Hematopoietic multipotent progenitor cell (in vitro differentiated cells): ENCODE data around the gene AP5Z1. TPM values are rescaled to one million over a fixed set of nuclear protein-coding genes. Genes with fewer than 3 reads are reported as not detected.
"Not testable (repeated sequence)": the region's sequence is repeated elsewhere in the genome, so short reads cannot be mapped to it uniquely, and the experiment has no call there.

ENCODE experiments used
- DNase-seq, 3 donors: peaks; one replicate each; pipeline ENCODE4 v3.0.0-alpha.2; 2011 to 2015; ENCODE audit warnings: low read depth in 2 of 3, low spot score in 2 of 3
- total RNA-seq: library from RNA; depleted of rRNA; stranded (reverse); fragments of >200 nt; gene quantifications from one replicate; pipeline ENCODE4 v1.2.3, GENCODE V29; 2012

The AP5Z1 gene
- total RNA-seq, 1 donor = 53.3 TPM

DNA sequence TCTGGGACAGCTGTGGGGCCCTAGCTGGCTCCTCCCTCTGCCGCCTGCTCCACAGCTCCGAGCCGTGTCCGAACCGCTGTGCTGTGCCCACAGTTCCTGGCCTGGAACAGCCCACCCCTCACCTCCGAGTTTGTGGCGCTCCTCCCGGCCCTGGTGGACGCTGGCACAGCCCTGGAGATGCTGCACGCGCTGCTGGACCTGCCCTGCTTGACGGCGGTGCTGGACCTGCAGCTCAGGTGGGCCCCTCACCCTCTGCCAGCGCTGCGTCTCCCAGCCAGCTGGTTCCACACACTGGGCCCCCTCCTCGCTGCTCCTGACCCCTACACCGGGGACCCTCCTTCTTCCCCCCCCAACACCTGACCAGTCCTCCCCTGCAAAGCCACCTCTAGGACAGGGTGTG lies 12.1 kb downstream of the AP5Z1 start:
- no peak for DNase-seq

DNA sequence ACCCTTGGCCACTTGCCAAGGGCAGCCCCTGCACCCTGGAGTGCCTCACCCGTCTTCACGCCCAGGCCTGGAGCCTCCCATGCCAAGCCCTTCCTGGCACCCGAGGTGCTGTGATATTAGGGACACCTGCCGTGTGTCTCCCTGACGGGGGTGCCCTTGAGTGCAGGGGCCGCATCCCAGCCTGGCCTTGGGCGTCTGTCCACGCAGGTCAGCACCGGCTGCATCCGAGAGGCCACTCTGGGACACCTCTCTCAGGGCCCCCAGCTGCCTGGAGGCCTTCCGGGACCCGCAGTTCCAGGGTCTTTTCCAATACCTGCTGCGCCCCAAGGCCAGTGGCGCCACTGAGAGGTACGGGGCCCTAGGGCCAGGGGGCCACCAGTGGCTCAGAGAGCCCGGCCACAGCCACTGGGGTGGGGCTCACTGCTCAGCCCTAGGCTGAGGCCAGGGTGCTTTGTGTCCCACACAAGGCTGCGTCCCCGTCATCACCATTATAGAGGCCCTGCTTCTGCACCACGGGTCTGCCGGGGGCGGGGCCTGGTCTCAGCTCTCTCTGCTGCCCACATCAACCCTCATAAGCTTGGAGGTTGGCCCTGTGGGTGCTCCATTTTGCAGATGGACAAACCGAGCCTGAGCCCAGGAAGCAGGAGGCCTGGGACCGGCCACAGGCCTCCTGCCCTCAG lies 12.7 kb downstream of the AP5Z1 start:
- DNase-seq = no peak

DNA sequence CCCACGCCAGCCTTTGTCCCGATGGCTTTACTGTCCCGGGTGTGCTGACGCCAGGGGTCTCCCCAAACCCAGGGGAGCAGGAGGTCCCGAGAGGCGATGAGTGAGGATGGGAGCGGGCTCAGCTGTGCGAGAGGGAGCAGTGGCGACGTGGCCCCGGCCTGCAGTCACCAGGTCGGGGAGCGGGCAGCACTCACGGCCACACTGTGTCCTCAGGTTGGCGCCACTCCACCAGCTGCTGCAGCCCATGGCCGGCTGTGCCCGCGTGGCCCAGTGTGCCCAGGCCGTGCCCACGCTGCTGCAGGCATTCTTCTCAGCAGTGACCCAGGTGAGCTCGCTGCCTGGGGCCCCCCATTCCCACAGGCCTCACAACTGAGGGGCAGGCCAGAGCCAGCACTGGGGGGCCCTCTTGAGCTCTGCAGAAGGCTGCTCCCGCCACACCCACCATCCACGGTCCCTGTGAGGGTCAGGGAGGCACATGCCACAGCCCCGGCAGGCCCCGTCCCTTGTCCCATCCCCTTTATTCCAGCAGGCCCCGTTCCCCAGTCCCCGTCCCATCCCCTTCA lies 13.3 kb downstream of the AP5Z1 start:
- DNase-seq = no peak

DNA sequence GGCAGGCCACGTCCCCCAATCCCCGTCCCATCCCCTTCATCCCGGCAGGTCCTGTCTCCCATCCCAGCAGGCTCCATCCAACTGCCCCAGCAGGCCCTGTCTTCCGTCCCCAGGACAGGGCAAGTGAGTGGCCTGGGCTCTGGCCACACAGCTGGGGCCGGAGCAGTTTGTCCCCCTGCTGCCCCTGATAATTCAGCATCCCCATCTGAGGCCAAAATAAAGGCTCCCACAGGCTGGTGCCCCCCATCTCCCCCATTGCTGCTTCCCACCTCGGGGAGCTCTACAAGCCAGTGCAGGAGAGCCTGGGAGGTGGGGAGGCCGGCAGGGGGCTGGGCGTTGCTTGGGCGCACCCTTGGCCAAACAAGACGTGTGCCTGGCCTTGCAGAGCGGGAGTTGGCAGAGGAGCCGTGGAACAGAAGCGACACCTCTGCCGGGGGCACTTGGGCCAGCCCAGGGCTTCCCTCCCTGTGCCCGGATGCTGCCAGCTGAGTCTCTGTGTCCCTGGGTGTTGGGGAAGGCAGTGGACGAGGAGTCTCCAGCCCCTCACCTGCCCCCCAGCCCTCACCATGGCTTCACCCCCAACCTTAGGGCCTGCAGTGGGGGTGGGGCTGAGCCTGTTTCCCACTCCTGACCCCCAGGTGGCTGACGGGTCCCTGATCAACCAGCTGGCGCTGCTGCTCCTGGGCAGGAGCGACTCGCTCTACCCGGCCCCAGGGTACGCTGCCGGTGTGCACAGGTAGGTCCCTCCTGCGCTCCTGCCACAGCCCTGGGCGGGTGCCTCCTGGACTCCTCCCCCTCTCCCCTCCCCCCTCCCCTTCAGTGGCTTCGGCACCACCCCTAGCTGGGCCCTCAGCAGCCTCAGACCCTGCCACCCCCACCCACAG lies 14.0 kb downstream of the AP5Z1 start:
- DNase-seq = no peak

DNA sequence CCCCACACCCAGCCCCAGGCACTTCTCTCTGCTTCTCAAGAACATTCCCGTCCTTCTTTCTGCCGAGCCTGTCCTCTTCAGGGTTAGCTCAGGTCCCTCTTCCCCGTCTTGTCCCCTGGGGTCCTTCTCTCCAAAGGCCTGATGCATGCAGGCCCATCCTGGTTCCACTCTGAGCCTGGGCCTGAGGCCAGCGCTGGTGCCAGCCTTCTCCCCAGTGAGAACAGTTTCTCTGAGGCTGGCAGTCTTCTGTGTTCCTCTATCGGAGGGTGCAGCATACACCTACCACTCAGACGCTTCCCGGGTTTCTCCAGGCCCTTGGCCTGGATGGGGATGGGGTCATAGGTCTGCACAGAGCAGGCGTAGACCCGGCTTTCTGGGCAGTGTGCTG lies 14.6 kb downstream of the AP5Z1 start:
- no peak for DNase-seq

DNA sequence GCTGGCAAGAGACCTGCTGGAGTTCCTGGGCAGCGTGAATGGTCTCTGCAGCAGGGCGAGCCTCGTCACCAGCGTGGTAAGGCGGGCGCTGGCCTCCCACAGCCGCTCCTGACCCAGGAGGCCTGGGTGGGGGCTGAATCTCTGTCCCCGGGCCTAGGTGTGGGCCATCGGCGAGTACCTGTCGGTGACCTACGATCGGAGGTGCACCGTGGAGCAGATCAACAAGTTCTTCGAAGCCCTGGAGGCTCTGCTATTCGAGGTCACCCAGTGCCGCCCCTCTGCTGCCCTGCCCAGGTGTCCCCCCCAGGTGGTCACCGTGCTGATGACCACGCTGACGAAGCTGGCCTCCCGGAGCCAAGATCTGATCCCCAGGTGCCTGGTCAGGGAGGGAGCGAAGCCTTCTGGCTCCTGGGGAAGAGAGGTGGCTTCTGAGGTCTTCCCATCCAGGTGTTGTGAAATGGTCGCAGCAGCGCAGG lies 15.1 kb downstream of the AP5Z1 start:
- DNase-seq = no peak

DNA sequence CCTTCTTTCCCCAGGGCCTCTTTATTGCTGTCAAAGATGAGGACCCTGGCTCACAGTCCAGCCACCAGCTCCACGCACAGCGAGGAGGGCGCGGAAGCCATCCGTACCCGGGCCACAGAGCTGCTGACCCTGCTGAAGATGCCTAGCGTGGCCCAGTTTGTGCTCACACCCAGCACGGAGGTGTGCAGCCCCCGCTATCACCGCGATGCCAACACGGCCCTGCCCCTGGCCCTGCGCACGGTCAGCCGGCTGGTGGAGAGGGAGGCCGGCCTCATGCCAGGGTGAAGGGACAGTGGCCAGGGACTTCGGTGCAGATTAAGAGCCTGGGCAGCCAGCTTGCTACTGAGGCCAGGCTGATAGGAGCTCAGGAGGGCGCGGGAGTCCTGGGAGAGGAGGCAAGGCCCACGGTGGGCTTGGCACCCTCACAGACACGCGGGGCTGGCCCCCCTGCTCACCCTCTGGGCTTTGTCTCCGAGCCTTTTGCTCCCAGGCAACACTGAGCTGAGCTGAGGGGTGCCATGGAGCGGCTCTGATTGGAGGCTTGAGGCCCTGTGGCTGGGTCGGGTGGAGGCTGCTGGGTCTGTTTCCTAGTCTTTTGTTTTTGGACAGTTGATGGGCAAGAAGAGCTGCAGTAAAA lies 15.8 kb downstream of the AP5Z1 start:
- DNase-seq = no peak

DNA sequence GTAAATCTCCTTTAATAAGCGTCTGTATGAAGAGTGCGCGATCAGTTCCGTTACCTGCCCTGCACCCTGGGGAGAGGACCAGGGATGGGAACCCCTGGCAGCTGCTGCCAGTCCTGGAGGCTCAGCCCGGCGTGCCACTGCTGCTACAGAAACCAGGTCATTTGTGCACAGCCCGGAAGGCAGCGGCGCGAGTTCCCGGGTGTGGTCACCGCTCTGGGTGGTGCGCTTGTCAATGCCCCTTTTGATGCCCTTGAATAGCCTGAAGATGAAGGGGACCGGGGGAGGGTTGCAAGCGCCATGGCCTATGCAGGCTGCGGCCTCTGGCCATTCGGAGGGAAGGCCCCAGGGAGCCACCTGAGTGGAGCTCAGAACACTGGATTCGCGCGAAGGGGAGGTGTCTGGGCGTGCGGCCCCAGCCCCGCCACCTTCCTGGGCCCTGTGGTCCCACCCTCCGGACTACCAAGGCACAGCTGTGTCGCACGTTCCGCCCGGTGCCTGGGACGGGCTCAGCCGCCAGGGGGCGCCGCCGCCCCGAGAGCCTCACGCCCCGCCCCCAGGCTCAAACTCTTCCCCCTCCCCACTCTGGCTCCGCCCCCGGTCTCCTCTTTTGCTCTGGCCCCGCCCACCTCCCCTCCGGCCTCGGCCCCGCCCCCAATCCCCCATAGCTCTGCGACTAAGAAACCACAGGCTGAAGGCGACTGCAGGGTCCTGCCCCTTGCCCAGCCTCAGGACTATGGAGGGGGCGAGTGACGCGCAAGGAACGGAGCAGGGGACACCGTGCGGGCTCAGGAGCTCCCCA lies 16.5 kb downstream of the AP5Z1 start:
- peak; percentile 70 to 89 (median 85) for DNase-seq

DNA sequence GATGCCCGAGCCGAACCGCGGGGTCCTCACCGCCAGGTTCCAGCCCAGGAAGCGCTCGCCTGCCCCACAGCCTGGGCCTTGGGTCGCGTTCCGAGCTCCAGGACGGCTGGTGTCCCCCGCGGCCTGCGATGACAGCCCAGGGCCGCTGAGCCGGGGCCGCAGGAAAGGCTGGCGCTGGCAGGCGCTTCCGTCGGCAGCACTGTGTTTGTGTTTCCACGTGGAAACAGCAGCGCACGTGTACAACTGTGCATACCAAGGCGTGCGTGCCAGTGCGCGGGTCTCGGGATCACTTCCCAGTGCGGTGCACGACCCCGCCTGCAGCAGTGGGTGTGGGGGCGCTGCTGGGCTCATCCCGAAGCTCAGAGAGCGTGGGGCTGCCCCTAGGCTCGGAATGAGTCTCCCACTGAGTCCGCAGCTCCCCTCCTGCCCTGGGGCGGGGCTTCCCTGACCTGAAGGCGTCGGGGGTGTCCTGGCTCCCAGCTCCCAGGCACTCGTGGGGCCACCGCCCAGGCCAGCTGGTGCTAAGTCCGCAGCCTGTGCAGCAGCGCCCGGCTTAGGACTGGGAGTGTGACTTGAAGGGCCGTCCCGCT lies 17.2 kb downstream of the AP5Z1 start:
- DNase-seq = peak in 1 of 3 donors; percentile 69

DNA sequence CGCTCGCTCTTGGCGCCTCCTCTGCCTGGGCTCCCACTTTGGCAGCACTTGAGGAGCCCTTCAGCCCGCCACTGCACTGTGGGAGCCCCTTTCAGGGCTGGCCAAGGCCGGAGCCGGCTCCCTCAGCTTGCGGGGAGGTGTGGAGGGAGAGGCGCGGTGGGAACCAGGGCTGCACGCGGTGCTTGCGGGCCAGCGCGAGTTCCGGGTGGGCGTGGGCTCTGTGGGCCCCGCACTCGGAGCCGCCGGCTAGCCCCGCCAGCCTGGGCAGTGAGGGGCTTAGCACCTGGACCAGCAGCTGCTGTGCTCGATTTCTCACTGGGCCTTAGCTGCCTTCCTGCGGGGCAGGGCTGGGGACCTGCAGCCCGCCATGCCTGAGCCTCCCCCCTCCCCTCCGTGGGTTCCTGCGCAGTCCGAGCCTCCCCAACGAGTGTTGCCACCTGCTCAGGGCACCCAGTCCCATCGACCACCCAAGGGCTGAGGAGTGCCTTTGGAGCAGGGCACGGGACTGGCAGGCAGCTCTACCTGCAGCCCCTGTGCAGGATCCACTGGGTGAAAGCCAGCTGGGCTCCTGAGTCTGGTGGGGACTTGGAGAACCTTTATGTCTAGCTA lies 18.1 kb downstream of the AP5Z1 start:
- DNase-seq = not testable (repeated sequence)

DNA sequence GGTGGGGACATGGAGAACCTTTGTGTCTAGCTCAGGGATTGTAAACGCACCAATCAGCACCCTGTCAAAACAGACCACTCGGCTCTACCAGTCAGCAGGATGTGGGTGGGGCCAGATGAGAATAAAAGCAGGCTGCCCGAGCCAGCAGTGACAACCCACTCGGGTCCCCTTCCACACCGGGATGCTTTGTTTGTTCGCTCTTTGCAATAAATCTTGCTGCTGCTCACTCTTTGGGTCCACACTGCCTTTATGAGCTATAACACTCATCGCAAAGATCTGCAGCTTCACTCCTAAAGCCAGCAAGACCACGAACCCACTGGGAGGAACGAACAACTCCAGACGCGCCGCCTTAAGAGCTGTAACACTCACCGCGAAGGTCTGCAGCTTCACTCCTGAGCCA lies 18.7 kb downstream of the AP5Z1 start:
- not testable (repeated sequence) for DNase-seq

DNA sequence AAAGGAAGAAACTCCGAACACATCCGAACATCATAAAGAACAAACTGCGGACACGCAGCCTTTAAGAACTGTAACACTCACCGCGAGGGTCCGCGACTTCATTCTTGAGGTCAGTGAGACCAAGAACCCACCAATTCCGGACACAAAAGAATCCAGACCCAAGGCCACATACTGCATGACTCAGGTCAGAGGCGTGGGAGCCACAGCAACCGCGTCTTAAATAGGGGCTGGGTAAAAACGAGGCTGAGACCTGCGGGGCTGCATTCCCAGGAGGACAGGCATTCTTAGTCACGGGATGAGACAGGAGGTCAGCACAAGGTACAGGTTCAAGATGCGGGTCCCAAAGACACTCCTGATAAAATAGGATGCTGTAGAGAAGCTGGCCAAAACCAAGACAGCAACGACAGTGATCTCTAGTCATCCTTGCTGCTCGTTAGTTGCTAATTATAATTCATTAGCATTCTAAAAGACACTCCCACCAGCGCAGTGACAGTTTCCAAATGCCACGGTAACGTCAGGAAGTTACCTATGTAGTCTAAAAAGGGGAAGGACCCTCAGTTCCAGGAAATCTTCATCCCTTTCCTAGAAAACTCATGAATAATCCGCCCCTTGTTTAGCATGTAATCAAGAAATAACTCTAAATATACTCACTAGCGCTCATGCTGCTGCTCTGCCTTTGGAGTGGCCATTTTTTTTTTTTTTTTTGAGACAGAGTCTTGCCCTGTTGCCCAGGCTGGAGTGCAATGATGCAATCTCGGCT lies 19.3 kb downstream of the AP5Z1 start:
- DNase-seq = no peak

DNA sequence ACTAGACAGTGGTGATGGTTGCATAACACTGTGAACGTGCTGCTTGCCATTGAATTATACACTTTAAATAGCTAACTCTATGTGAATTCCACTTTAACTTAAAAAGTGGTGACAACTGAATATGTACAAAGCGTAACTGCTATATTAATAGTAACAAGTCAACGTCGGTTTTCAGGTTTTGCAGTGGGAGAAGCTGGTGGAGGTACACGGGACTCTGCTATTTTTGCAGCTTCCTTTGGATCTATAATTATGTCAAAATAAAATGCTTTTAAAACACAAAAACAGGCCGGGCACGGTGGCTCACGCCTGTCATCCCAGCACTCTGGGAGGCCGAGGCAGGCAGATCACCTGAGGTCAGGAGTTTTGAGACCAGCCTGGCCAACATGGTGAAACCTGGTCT lies 21.0 kb downstream of the AP5Z1 start:
- no peak for DNase-seq

DNA sequence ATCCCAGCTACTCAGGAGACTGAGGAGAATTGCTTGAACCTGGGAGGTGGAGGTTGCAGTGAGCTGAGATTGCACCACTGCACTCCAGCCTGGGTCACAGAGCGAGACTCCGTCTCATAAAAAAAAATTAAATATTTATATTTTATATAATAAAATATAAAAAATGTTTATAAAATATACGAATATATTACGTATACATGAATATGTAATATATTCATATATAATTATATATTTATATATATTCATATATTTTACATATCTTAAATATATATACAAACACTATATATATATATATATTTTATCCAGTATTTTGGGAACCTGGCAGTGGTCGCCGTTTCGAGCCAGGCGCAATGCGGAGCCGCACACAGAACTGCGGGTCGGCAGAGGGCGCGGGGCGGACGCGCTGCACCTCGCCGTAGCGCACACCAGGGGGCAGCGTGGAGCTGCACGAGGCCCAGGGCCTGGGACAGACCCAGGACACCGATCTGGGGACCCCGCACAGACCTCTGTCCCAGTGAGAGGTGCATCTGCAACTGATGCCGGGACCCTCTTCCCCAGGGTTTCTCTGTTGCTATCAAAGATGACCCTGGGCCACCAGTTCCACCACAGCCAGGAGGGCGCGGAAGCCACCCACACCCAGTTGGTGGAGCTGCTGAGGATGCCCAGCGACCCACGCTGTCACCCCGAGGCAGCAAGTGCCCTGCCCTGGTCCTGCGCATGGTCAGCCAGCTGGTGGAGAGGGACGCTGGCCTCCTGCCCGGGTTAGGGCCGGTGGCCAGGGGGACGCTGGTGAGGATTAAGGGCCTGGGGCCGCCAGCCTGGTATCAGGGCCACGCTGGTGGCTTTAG lies 22.7 kb downstream of the AP5Z1 start:
- DNase-seq = peak; percentile 44 to 69 (median 53)

DNA sequence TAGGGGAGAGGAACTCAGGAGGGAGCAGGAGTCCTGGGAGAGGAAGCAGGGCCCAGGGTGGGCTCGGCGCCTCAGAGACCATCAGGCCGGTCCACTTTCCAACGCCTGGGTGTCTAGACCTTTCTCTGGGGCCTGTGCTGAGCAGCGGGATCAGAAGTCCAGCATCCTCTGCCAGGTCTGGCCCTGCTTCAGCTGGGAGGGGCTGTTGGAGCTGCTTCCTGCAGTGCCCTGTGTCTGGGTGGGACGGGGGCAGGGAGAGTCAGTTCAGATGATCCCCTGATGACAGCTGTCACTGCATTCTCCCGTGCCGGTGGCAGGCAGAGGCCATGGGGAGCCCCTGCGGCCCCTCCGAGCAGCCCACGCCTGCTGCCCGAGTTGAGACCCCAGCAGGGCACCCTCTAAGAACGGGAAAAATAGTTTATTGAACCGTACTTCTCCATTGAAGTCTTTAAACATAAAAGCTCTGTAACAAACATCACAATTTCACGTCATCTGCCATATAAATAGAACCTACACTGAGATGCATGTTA lies 23.3 kb downstream of the AP5Z1 start:
- DNase-seq = no peak

DNA sequence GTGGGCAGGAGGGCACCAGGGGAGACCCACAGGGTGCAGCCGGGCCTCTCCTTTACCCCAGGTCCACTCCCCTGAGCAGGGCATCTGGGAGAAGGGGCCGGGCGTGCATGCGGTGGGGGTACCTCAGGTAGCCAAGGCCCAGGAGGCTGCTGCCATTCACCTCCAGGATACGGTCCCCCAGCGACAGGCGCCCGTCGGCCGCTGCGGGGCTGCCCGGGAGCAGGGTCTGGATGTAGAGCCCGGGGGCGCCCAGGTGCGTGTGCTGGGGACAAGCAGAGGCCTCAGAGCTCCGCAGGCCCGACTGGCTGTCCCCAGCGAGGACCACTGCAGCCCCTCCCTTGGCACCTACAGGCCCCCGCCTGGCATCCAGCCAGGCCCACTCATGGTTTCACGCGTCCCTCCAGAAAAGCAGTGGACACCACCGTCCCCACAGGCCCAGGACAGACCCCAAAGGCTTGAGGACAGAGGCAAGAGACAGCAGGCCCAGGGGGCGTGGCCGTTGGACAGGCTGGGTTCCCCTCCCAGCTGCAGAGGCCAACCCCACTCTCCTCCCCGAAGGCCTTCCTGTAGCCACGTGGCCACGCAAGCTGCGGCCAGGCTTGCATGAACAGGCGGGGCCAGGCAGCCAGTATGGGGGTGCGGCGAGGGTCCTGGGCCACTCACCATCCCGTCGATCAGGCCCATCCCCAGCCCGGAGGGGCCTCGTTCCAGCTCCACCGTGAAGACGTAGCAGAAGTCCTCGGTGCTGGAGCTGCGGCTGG lies 24.3 kb downstream of the AP5Z1 start:
- no peak for DNase-seq

DNA sequence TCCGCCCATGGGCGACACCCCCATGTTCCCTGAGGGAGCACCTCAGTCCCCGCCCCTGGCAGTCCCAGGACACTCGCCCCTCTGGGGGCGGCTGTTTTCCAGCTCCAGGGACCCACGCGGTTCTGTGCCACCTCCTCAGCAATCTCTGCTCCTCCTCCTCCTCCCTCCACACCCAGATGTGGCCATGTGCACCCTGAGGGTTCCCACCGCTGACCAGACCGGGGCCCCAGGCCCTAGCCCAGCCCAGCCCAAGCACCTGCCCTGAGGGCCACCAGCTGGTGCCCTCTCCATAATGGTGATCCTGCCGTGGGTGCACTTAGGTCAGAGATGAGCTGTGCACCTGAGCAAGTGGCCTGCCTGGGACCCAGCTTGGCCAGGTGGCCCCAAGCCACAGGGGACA lies 25.1 kb downstream of the AP5Z1 start:
- no peak for DNase-seq
